GM15510 (cell line): ENCODE data around the gene TRIL.

Source experiments
- POLR2A ChIP-seq: IDR thresholded peaks from 3 replicates; pipeline ENCODE4 v1.6.1; 2011; ENCODE audit warnings: borderline replicate concordance; ENCODE audit not compliant: insufficient read length; ENCODE audit errors: extremely low read depth

Gene TRIL

GRCh38 chr7:28958235-28958979, at the start of gene TRIL:
TSS of gene TRIL (minus strand) at chr7:28958330. CDS start at chr7:28958046, 284 bp downstream.
- no peak for TF ChIP-seq POLR2A

- TF ChIP-seq POLR2A: no peak
These were observed 49.0 kb upstream of the TRIL start for GRCh38 chr7:29007127-29007526.

- no peak for TF ChIP-seq POLR2A
These were observed 47.7 kb upstream of the TRIL start for GRCh38 chr7:29005829-29006228.

GRCh38 chr7:29005406-29005805, 47.3 kb upstream of the TRIL start:
- no peak for TF ChIP-seq POLR2A

- no peak for TF ChIP-seq POLR2A
These were observed 45.6 kb upstream of the TRIL start for GRCh38 chr7:29003703-29004102.

GRCh38 chr7:29000717-29001076, 42.6 kb upstream of the TRIL start:
- TF ChIP-seq POLR2A: no peak

- no peak for TF ChIP-seq POLR2A
These were observed 42.0 kb upstream of the TRIL start for GRCh38 chr7:28999895-29000716.

GRCh38 chr7:28999427-28999826, 41.3 kb upstream of the TRIL start:
- no peak for TF ChIP-seq POLR2A

GRCh38 chr7:28998105-28998504, 40.0 kb upstream of the TRIL start:
- no peak for TF ChIP-seq POLR2A

- no peak for TF ChIP-seq POLR2A
These were observed 38.7 kb upstream of the TRIL start for GRCh38 chr7:28996836-28997235.

GRCh38 chr7:28993371-28993770, 35.2 kb upstream of the TRIL start:
- no peak for TF ChIP-seq POLR2A

- no peak for TF ChIP-seq POLR2A
These were observed 34.7 kb upstream of the TRIL start for GRCh38 chr7:28992798-28993197.

- no peak for TF ChIP-seq POLR2A
These were observed 32.2 kb upstream of the TRIL start for GRCh38 chr7:28990200-28990960.

- TF ChIP-seq POLR2A: no peak
These were observed 31.3 kb upstream of the TRIL start for GRCh38 chr7:28989211-28989980.

- TF ChIP-seq POLR2A: no peak
These were observed 30.7 kb upstream of the TRIL start for GRCh38 chr7:28988810-28989209.

- TF ChIP-seq POLR2A: no peak
These were observed 30.0 kb upstream of the TRIL start for GRCh38 chr7:28988091-28988490.

GRCh38 chr7:28986765-28987110, 28.6 kb upstream of the TRIL start:
- no peak for TF ChIP-seq POLR2A
